Stimulated activated CD4-positive, alpha-beta T cell treated with anti-CD3 and anti-CD28 coated beads, Interleukin-4, amount 100 ng/mL, for 24 hours (primary cell): ENCODE data around the gene MRPL19.
"Not testable (repeated sequence)": the region's sequence is repeated elsewhere in the genome, so short reads cannot be mapped to it uniquely, and the experiment has no call there.

Experiments
- DNase-seq: peaks from one replicate; pipeline ENCODE4 v3.0.0-alpha.2; 2020

The MRPL19 gene

GRCh38 chr2:75616933-75617332 is 29.6 kb upstream of the MRPL19 start:
- DNase-seq, result no peak

DNA sequence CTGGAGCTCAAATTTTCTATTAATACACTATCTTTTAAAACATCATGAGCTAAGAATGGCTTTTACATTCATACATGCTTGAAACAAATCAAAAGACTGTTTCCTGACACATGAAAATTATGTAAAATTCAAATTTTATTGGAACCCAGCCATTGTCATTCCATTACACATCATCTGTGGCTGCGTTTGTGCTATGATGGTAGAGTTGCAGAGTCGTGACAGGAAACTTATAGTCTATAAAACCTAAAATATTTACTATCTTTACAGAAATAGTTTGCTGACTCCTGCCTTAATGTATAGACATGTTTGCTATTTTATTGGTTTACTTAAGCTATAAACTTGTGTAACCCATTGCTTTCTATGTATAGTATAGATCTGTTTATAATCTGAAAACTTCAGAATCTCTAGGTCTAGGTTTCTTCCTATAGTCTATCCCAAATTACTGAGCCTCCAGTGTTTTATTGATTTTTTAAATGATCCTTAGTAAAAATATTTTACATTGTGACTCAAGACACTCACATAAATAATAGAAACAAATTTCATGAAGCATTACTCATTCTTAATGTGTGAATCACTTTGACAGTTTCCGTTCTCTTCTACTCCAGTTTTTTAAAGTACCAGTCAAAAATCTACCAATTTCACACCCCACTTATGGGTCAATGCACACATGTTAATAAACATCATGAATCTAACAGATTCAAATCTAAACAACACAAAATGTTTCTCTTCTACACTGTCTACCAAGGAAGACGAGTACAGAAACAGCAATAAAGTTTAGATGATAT is 26.4 kb upstream of the MRPL19 start:
- DNase-seq, result no peak

DNA sequence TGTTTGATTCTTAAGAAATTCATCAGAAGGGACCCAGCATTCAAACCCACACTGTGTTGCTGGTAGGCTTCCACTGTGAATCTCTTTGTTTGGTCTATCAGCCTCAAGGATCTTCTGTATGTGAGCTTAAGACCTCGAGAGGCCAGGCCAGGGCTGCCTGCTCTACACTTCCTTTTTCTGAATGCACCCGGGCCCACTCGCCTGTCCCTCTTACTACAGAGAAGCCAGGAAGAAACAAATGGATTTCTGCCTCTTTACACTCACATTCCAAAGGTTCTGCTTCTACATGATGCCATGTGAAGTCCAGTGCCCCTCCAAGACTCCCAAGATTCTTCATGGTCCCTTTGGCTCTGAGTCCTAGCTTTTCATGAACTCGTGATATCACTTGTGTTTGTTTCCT is 25.4 kb upstream of the MRPL19 start:
- DNase-seq, result no peak

GRCh38 chr2:75622500-75622899 is 24.1 kb upstream of the MRPL19 start:
- no peak for DNase-seq

- no peak for DNase-seq
These were observed 23.7 kb upstream of the MRPL19 start for GRCh38 chr2:75622929-75623328.

GRCh38 chr2:75627902-75628504 is 18.6 kb upstream of the MRPL19 start:
- peak; percentile 61 for DNase-seq

DNA sequence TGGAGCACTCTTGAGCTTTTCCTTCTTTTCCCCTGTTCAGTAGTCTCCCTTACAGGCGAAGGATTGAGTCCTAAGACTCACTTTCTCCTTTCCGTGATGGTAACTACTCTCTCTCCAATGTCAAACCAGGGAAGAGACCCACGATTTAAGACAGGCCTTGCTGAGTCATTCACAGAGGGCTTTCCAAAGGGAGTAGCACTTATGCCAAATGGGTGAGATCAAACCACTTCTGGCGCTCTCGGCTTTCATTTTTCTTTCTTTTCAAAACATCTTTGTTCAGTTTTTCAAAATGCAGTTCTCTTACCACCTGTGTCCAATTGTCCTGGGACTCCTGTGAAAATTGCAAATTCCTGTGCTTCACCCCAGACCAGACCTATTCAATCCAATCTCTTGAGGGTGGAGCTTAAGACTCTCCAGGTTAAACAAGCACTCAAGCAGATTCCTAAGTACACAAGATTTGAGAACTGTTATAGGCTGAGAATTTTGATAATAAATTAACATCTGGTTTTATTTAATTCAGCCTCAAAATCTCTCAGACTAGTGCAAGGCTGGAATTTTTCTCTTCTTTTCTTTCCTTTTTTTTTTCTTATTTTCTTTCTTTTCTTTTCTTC is 14.4 kb upstream of the MRPL19 start:
- no peak for DNase-seq

DNA sequence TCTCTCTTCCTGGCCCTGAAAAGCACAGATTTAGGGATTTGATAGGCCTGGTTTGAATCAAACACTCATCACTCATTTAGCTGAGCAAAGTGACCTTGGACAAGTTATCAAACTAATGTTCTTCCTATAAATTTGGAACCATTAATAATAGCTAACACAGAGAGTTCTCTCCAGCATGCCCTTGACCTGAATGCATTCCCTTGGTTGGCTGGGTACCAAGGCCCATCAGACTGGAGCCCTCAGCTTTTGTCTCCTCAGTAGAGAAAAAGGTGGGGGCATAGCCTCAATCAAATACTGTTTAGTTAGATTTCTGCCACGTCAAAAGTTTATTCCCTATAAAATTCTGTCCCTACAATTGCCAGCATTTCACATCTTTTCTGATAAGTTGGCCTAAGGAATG is 13.8 kb upstream of the MRPL19 start:
- no peak for DNase-seq

- no peak for DNase-seq
These were observed 13.0 kb upstream of the MRPL19 start for GRCh38 chr2:75633620-75634019.

DNA sequence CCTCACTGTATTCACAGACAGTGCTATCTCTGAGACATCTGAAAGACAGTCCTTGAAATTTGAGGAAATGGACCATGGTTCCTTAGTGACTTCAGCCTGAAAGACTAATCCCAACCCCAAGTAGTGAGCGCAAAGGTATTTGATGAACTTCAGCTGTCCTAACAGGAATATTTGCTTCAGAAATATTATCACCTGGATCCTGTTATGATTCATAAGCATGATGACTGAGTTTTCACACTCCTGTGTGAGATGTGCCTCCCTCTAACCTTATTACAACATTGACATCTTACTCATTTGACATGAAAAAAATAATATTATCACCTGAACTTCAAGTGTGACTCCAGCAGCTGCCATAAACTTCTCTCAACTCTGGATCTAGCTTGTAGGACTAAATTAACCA is 11.6 kb upstream of the MRPL19 start:
- DNase-seq, result no peak

- DNase-seq, result no peak
These were observed 9.0 kb upstream of the MRPL19 start for GRCh38 chr2:75637568-75637967.

GRCh38 chr2:75640621-75641121 is 5.9 kb upstream of the MRPL19 start:
- peak; percentile 53 for DNase-seq

GRCh38 chr2:75641587-75641986 is 5.0 kb upstream of the MRPL19 start:
- DNase-seq, result no peak

DNA sequence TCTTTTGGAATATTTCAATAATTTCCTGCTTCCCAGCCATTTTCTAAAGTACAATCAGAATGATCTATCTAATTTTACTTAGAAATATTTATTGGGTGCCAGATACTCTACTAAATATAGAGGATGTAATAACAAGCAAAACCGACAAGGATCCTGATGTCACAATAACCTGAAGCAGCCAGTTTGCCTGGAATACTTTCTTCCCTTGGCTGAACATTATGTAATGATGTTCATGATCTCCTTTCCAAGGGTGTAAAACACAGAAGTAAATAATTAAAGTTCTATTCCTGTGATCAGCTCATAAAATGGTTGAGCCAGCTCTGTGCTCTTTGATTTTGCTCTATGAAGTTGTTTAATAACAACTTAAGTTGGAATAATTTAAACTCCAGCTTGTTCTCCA is 2.6 kb upstream of the MRPL19 start:
- no peak for DNase-seq

- no peak for DNase-seq
These were observed 940 bp upstream of the MRPL19 start for GRCh38 chr2:75645643-75646042.

GRCh38 chr2:75646090-75646582 is 447 bp upstream of the MRPL19 start:
- no peak for DNase-seq

- DNase-seq, result no peak
These were observed 1.2 kb downstream of the MRPL19 start for GRCh38 chr2:75647771-75648170.

- no peak for DNase-seq
These were observed 7.4 kb downstream of the MRPL19 start for GRCh38 chr2:75654012-75654411.

DNA sequence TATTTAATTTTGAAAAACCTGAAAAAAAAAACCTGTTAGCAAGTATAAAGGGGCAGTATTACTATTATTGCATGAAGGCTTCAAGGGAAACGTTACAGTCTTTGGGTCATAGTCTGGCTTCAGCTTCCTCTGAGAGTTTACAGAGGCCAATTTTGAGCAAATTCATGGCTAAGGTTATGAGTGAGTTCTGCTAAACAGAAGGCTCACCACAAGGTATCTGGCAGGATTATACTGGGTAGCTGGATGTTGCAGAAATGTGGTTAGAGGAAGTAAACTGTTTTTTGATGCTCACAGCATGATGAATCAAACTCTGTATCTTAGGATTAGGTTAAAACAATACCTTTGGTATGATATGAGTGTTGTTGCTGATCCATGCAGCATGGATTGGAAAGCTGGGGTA is 9.3 kb downstream of the MRPL19 start:
- no peak for DNase-seq

- no peak for DNase-seq
These were observed 10.0 kb downstream of the MRPL19 start for GRCh38 chr2:75656563-75656962.

DNA sequence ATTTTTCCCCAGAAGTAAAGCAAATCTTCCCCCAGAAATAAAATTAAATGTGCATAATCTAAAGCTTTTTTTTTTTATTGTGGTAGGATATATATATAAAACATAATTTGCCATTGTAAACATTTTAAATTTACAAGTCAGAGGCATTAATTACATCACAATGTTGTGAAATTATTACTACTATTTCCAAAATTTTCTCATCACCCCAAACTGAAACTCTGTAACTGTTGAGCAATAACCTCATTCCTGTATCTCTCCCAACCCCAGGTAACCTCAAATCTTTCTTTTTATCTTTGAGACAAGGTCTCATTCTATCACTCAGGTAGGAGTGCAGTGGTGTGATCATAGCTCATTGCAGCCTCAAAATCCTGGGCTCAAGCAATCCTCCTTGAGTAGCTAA is 11.2 kb downstream of the MRPL19 start:
- no peak for DNase-seq

DNA sequence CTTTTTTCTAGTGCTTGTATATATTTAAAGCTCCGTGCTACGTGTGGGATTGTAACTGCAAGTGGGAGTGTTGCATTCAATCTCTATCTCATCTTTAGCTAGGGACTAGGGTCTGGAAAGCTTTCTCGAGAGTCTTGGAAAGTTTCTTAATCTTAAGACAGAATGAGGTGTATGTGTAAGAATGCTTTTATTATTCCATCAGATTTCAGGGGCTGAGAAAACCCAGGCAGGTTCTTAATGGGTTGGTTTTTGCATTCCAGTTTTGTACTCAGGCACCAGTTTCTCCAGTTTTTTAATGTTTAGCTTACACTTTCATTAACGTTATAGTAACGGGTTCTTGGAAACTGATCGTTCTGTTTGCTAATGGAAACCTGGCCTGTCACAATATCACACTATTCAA is 20.3 kb downstream of the MRPL19 start:
- no peak for DNase-seq

DNA sequence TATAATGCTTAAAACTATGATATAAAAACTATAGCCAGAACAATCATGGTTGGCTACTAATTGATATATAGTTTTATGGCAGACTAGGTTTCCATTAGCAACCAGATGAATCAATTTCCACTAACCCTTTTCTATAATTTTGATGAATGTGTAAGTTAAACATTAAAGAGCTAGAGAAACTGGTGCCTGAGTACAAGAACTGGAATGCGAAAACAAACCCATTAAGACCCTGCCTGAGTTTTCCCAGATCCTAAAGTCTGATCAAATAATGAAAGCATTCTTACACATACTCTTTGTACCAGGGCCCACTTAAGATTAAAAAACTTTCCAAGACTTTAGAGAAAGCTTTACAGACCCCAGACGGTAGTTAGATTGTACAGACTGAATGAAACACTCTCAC is 21.3 kb downstream of the MRPL19 start:
- DNase-seq, result no peak

- not testable (repeated sequence) for DNase-seq
These were observed 28.8 kb downstream of the MRPL19 start for GRCh38 chr2:75675423-75675822.
